Measurements from ENCODE around the gene ADORA1.

Gene ADORA1

GRCh38 chr1:203185585-203185984 lies 58.1 kb downstream of the ADORA1 start:
- no peak for TF ChIP-seq CTCF (IDR thresholded peaks at IDR 0.05; ENCODE audit: low read depth, low read length, missing control alignments)
- H3K4me3 ChIP-seq (replicated peaks; ENCODE audit: low read depth, low read length), result no peak overlapping the region
- no peak for DNase-seq (ENCODE audit: extremely low read depth, low read depth)

GRCh38 chr1:203186091-203186445 lies 58.5 kb downstream of the ADORA1 start:
- TF ChIP-seq CTCF (IDR thresholded peaks at IDR 0.05; ENCODE audit: low read depth, low read length, missing control alignments), result no peak
- no peak overlapping the region for H3K4me3 ChIP-seq (replicated peaks; ENCODE audit: low read depth, low read length)
- DNase-seq (ENCODE audit: extremely low read depth, low read depth), result no peak

GRCh38 chr1:203186446-203187303 lies 59.1 kb downstream of the ADORA1 start, which contains the start of gene CHI3L1:
Gene CHI3L1 (minus strand): TSS chr1:203186704. CDS start chr1:203186623, 81 bp downstream.
- no peak for TF ChIP-seq CTCF (IDR thresholded peaks at IDR 0.05; ENCODE audit: low read depth, low read length, missing control alignments)
- H3K4me3 ChIP-seq (replicated peaks; ENCODE audit: low read depth, low read length), result no peak within 1 kb of the TSS
- no peak for DNase-seq (ENCODE audit: extremely low read depth, low read depth)

- TF ChIP-seq CTCF (IDR thresholded peaks at IDR 0.05; ENCODE audit: low read depth, low read length, missing control alignments), result no peak
- DNase-seq (ENCODE audit: extremely low read depth, low read depth), result no peak
- no peak overlapping the region for H3K4me3 ChIP-seq (replicated peaks; ENCODE audit: low read depth, low read length)
These were observed 59.8 kb downstream of the ADORA1 start for GRCh38 chr1:203187304-203187685.

GRCh38 chr1:203187689-203188264 lies 60.3 kb downstream of the ADORA1 start:
- DNase-seq (ENCODE audit: extremely low read depth, low read depth), result no peak
- no peak overlapping the region for H3K4me3 ChIP-seq (replicated peaks; ENCODE audit: low read depth, low read length)
- TF ChIP-seq CTCF (IDR thresholded peaks at IDR 0.05; ENCODE audit: low read depth, low read length, missing control alignments), result no peak

- no peak for TF ChIP-seq CTCF (IDR thresholded peaks at IDR 0.05; ENCODE audit: low read depth, low read length, missing control alignments)
- no peak for DNase-seq (ENCODE audit: extremely low read depth, low read depth)
- no peak overlapping the region for H3K4me3 ChIP-seq (replicated peaks; ENCODE audit: low read depth, low read length)
These were observed 61.2 kb downstream of the ADORA1 start for GRCh38 chr1:203188686-203189232.

All from HFF-Myc (cell line).